HepG2 (cell line): ENCODE data around the gene FBXO24. TPM values are rescaled to one million over a fixed set of nuclear protein-coding genes. Genes with fewer than 3 reads are reported as not detected.
A peak's percentile ranks its signal among the peaks of the same experiment; 100 is the strongest.

ENCODE experiments used
- ARID5B ChIP-seq: IDR thresholded peaks from 2 replicates; pipeline ENCODE4 v1.4.0; 2020; ENCODE audit warnings: mild to moderate bottlenecking, missing genetic modification reagents
- CHCHD3 ChIP-seq: sonication (generic); formaldehyde crosslinking; IDR thresholded peaks from 2 replicates; pipeline ENCODE4 v1.8.0; 2022; ENCODE audit warnings: mild to moderate bottlenecking, missing genetic modification reagents, moderate library complexity
- HMGXB4 ChIP-seq, 2 experiments: sonication (generic) in 1 of 2; formaldehyde crosslinking in 1 of 2; IDR thresholded peaks; 2 replicates each; pipeline versions ENCODE4 v1.4.0 to v1.6.1; 2018 to 2020; ENCODE audit warnings: missing genetic modification reagents in 2 of 2, borderline replicate concordance in 1 of 2, low read depth in 1 of 2, mild to moderate bottlenecking in 1 of 2, missing biosample characterization in 1 of 2
- MLLT10 ChIP-seq: sonication (generic); formaldehyde crosslinking; IDR thresholded peaks from 2 replicates; pipeline ENCODE4 v1.4.0; 2020; ENCODE audit warnings: missing genetic modification reagents
- MYPOP ChIP-seq: sonication (generic); formaldehyde crosslinking; IDR thresholded peaks from 2 replicates; pipeline ENCODE4 v1.8.1; 2023; ENCODE audit warnings: mild to moderate bottlenecking, moderate library complexity, missing genetic modification reagents
- NR2F1 ChIP-seq, 2 experiments: fragments of 450-650 bp in 1 of 2; formaldehyde crosslinking in 1 of 2; IDR thresholded peaks; 2 replicates each; pipeline versions ENCODE4 v1.5.0 to v1.6.1; 2016 to 2020; ENCODE audit warnings: mild to moderate bottlenecking in 1 of 2, missing compliant biosample characterization in 1 of 2, missing genetic modification reagents in 1 of 2, moderate library complexity in 1 of 2
- SMC3 ChIP-seq: IDR thresholded peaks from 2 replicates; pipeline ENCODE4 v1.6.1; 2011; ENCODE audit warnings: low read length, improper control_type of control experiment
- SNRNP70 ChIP-seq: fragments of 200-400 bp; formaldehyde crosslinking; IDR thresholded peaks from 2 replicates; pipeline ENCODE4 v1.6.1; 2017; ENCODE audit warnings: mild to moderate bottlenecking, low read depth, low read length, moderate library complexity
- TCF7 ChIP-seq: sonication (generic); IDR thresholded peaks from 2 replicates; pipeline ENCODE4 v1.6.1; 2016; ENCODE audit warnings: antibody characterized with exemption, low read depth
- TGIF2 ChIP-seq: IDR thresholded peaks from 2 replicates; pipeline ENCODE4 v1.6.1; 2016; ENCODE audit warnings: control low read depth, missing compliant biosample characterization
- ZBTB8A ChIP-seq: sonication (generic); formaldehyde crosslinking; IDR thresholded peaks from 2 replicates; pipeline ENCODE4 v1.4.0; 2020; ENCODE audit warnings: mild to moderate bottlenecking, low read depth, missing genetic modification reagents, borderline replicate concordance
- ZMAT3 ChIP-seq: sonication (generic); formaldehyde crosslinking; conservative IDR thresholded peaks from 2 replicates; pipeline ENCODE4 v1.7.0; 2021; ENCODE audit warnings: missing genetic modification reagents
- ZNF329 ChIP-seq: sonication (generic); formaldehyde crosslinking; IDR thresholded peaks from 2 replicates; pipeline ENCODE4 v1.9.0; 2021; ENCODE audit warnings: low read depth, mild to moderate bottlenecking, missing genetic modification reagents
- ZNF33A ChIP-seq: sonication (generic); formaldehyde crosslinking; IDR thresholded peaks from 2 replicates; pipeline ENCODE4 v1.5.1; 2020; ENCODE audit warnings: missing genetic modification reagents, mild to moderate bottlenecking, moderate library complexity, borderline replicate concordance
- ZNF557 ChIP-seq: sonication (generic); formaldehyde crosslinking; IDR thresholded peaks from 2 replicates; pipeline ENCODE4 v1.4.0; 2020; ENCODE audit warnings: missing genetic modification reagents
- ZSCAN31 ChIP-seq: sonication (generic); formaldehyde crosslinking; IDR thresholded peaks from 2 replicates; pipeline ENCODE4 v1.5.0; 2020; ENCODE audit warnings: low read depth, mild to moderate bottlenecking, missing genetic modification reagents
- polyA plus RNA-seq, 8 experiments: library from polyadenylated mRNA; depleted of rRNA in 3 of 8; stranded (reverse) in 7 of 8; unstranded in 1 of 8; fragments of >200 nt; fragmentation: Illumina TruSeq in 4 of 8; extraction: Trizol in 4 of 8; gene quantifications; 2 replicates each; pipeline versions ENCODE4 v1.2.1 to v1.2.3, GENCODE V29; 2011 to 2016; ENCODE audit warnings: low read depth in 4 of 8, missing spikeins in 1 of 8, mixed read lengths in 1 of 8; ENCODE audit not compliant: insufficient read depth in 1 of 8
- total RNA-seq, 5 experiments: library from RNA; depleted of rRNA; stranded (reverse); fragments of >200 nt; fragmentation: Illumina TruSeq; extraction: Trizol; gene quantifications; 2 replicates each; pipeline ENCODE4 v1.2.3, GENCODE V29; 2016; ENCODE audit warnings: low read depth in 1 of 5
- TF ChIP-seq, protein P1 (sequence below): sonication (generic); formaldehyde crosslinking; IDR thresholded peaks from 2 replicates; pipeline ENCODE4 v1.4.0; 2020; ENCODE audit warnings: missing genetic modification reagents, borderline replicate concordance

FBXO24 gene
- total and polyA plus RNA-seq, 2 of the 13 experiments (the other 11 are each of a cell fraction or from before 2014, with no cell fraction given) = 0.20 to 0.55 TPM

- TF ChIP-seq SMC3 (peak; percentile 27; the same call in 1 of the 2 replicates), ZNF33A (CRISPR knock-in tag) (0 out of 2 replicates have a peak, but pooled peaks have one; percentile 60), MLLT10 (CRISPR knock-in tag) (no peak), NR2F1 (CRISPR knock-in tag; IDR thresholded peaks at IDR 0.05) (0 out of 4 replicates have a peak, but pooled peaks of 1 of the 2 experiments have one; percentile 15), TCF7 (no peak), ZBTB8A (CRISPR knock-in tag) (no peak), ARID5B (CRISPR knock-in tag) (no peak), ZSCAN31 (CRISPR knock-in tag) (no peak), MYPOP (CRISPR knock-in tag) (no peak), ZMAT3 (CRISPR knock-in tag) (no peak), SNRNP70 (no peak), HMGXB4 (CRISPR knock-in tag; IDR thresholded peaks at IDR 0.05; ENCODE audit: borderline replicate concordance in 1 of 2, low read depth in 1 of 2) (peak in 1 of 2 experiments; percentile 51; a peak in 2 of 4 replicates), CHCHD3 (no peak), TGIF2 (CRISPR knock-in tag) (no peak), ZNF329 (CRISPR knock-in tag) (no peak), ZNF557 (CRISPR knock-in tag) (no peak)
- TF ChIP-seq, protein P1, sequence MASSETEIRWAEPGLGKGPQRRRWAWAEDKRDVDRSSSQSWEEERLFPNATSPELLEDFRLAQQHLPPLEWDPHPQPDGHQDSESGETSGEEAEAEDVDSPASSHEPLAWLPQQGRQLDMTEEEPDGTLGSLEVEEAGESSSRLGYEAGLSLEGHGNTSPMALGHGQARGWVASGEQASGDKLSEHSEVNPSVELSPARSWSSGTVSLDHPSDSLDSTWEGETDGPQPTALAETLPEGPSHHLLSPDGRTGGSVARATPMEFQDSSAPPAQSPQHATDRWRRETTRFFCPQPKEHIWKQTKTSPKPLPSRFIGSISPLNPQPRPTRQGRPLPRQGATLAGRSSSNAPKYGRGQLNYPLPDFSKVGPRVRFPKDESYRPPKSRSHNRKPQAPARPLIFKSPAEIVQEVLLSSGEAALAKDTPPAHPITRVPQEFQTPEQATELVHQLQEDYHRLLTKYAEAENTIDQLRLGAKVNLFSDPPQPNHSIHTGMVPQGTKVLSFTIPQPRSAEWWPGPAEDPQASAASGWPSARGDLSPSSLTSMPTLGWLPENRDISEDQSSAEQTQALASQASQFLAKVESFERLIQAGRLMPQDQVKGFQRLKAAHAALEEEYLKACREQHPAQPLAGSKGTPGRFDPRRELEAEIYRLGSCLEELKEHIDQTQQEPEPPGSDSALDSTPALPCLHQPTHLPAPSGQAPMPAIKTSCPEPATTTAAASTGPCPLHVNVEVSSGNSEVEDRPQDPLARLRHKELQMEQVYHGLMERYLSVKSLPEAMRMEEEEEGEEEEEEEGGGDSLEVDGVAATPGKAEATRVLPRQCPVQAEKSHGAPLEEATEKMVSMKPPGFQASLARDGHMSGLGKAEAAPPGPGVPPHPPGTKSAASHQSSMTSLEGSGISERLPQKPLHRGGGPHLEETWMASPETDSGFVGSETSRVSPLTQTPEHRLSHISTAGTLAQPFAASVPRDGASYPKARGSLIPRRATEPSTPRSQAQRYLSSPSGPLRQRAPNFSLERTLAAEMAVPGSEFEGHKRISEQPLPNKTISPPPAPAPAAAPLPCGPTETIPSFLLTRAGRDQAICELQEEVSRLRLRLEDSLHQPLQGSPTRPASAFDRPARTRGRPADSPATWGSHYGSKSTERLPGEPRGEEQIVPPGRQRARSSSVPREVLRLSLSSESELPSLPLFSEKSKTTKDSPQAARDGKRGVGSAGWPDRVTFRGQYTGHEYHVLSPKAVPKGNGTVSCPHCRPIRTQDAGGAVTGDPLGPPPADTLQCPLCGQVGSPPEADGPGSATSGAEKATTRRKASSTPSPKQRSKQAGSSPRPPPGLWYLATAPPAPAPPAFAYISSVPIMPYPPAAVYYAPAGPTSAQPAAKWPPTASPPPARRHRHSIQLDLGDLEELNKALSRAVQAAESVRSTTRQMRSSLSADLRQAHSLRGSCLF = no peak
Observed at GRCh38 chr7:100612730-100613390, 26.7 kb downstream of the FBXO24 start (continued).
